ENCODE measurements around the gene KRTAP6-2. TPM values are rescaled to one million over a fixed set of nuclear protein-coding genes. Genes with fewer than 3 reads are reported as not detected.

The KRTAP6-2 gene
- total and polyA plus RNA-seq, 3 experiments from 2014 or later, result not detected

- H3K9me3 Mint-ChIP-seq, result peaks cover 0 to 8% (median 0%) of the 10 kb centered on the region in 5 donors
- Histone ChIP-seq H3K9me3 (ENCODE audit: low read length) (no peaks in the 10 kb centered on the region), H3K4me3 (ENCODE audit: low read length) (no peak overlapping the region), H3K36me3 (ENCODE audit: insufficient read depth, low read length) (no peaks in the 10 kb centered on the region), H3K4me1 (ENCODE audit: insufficient read depth, low read length) (no peaks in the 10 kb centered on the region), H3K27me3 (ENCODE audit: insufficient read depth, low read length, poor library complexity, severe bottlenecking) (no peaks in the 10 kb centered on the region), H3K27ac (ENCODE audit: low read depth, low read length) (no peak overlapping the region)
- H3K36me3 Mint-ChIP-seq, result no peaks in the 10 kb centered on the region
- CTCF ChIA-PET, result no interaction called here
- POLR2A ChIA-PET, result no interaction called here
- H3K4me3 Mint-ChIP-seq, result no peak overlapping the region
- no peaks in the 10 kb centered on the region for H3K27me3 Mint-ChIP-seq
- no peaks in the 10 kb centered on the region for H3K4me1 Mint-ChIP-seq
- DNase-seq, result no peak
- H3K27ac Mint-ChIP-seq, result no peak overlapping the region
Measured at GRCh38 chr21:30623362-30623761, 24.7 kb upstream of the KRTAP6-2 start.

- Mint-ChIP-seq H3K27me3 (no peaks in the 10 kb centered on the region), H3K36me3 (no peaks in the 10 kb centered on the region), H3K4me3 (no peak within 1 kb of the TSS), H3K9me3 (peaks cover 0 to 5% (median 0%) of the 10 kb centered on the region in 5 donors), H3K4me1 (no peaks in the 10 kb centered on the region), H3K27ac (no peak within 1 kb of the TSS)
- no peaks in the 10 kb centered on the region for H3K9me3 ChIP-seq (ENCODE audit: low read length)
- no peaks in the 10 kb centered on the region for H3K27me3 ChIP-seq (ENCODE audit: insufficient read depth, low read length, poor library complexity, severe bottlenecking)
- H3K27ac ChIP-seq (ENCODE audit: low read depth, low read length), result no peak within 1 kb of the TSS
- POLR2A ChIA-PET, result no interaction called here
- CTCF ChIA-PET, result no interaction called here
- no peaks in the 10 kb centered on the region for H3K36me3 ChIP-seq (ENCODE audit: insufficient read depth, low read length)
- no peak for DNase-seq
- H3K4me3 ChIP-seq (ENCODE audit: low read length), result no peak within 1 kb of the TSS
- H3K4me1 ChIP-seq (ENCODE audit: insufficient read depth, low read length), result no peaks in the 10 kb centered on the region
Measured at GRCh38 chr21:30620522-30620921, 21.8 kb upstream of the KRTAP6-2 start, which contains the start of gene KRTAP20-4. KRTAP20-4 (plus strand) TSS chr21:30620627.

- DNase-seq, result no peak
- Mint-ChIP-seq H3K4me3 (no peak overlapping the region), H3K36me3 (no peaks in the 10 kb centered on the region), H3K4me1 (no peaks in the 10 kb centered on the region), H3K27ac (no peak overlapping the region), H3K27me3 (no peaks in the 10 kb centered on the region), H3K9me3 (peaks cover 0 to 5% (median 0%) of the 10 kb centered on the region in 5 donors)
- ChIA-PET POLR2A (no interaction called here), CTCF (no interaction called here)
- H3K4me1 ChIP-seq (ENCODE audit: insufficient read depth, low read length), result no peaks in the 10 kb centered on the region
- H3K4me3 ChIP-seq (ENCODE audit: low read length), result no peak overlapping the region
- no peaks in the 10 kb centered on the region for H3K36me3 ChIP-seq (ENCODE audit: insufficient read depth, low read length)
- H3K27me3 ChIP-seq (ENCODE audit: insufficient read depth, low read length, poor library complexity, severe bottlenecking), result no peaks in the 10 kb centered on the region
- H3K27ac ChIP-seq (ENCODE audit: low read depth, low read length), result no peak overlapping the region
- no peaks in the 10 kb centered on the region for H3K9me3 ChIP-seq (ENCODE audit: low read length)
Measured at GRCh38 chr21:30620080-30620479, 21.4 kb upstream of the KRTAP6-2 start.

GRCh38 chr21:30616125-30616524 is 17.4 kb upstream of the KRTAP6-2 start, which contains the start of gene KRTAP20-1:
KRTAP20-1 (plus strand) TSS chr21:30616425; CDS start chr21:30616455, 30 bp downstream.
- no peaks in the 10 kb centered on the region for H3K36me3 ChIP-seq (ENCODE audit: insufficient read depth, low read length)
- no peak within 1 kb of the TSS for H3K27ac ChIP-seq (ENCODE audit: low read depth, low read length)
- CTCF ChIA-PET, result no interaction called here
- no peaks in the 10 kb centered on the region for H3K4me1 ChIP-seq (ENCODE audit: insufficient read depth, low read length)
- Mint-ChIP-seq H3K4me3 (no peak within 1 kb of the TSS), H3K4me1 (no peaks in the 10 kb centered on the region), H3K9me3 (peaks cover 0 to 5% (median 2%) of the 10 kb centered on the region in 5 donors), H3K27ac (no peak within 1 kb of the TSS), H3K27me3 (no peaks in the 10 kb centered on the region), H3K36me3 (no peaks in the 10 kb centered on the region)
- H3K27me3 ChIP-seq (ENCODE audit: insufficient read depth, low read length, poor library complexity, severe bottlenecking), result no peaks in the 10 kb centered on the region
- no peak for DNase-seq
- POLR2A ChIA-PET, result no interaction called here
- no peaks in the 10 kb centered on the region for H3K9me3 ChIP-seq (ENCODE audit: low read length)
- H3K4me3 ChIP-seq (ENCODE audit: low read length), result no peak within 1 kb of the TSS

GRCh38 chr21:30615199-30615598 is 16.5 kb upstream of the KRTAP6-2 start:
- Histone ChIP-seq H3K4me3 (ENCODE audit: low read length) (no peak overlapping the region), H3K4me1 (ENCODE audit: insufficient read depth, low read length) (no peaks in the 10 kb centered on the region), H3K27ac (ENCODE audit: low read depth, low read length) (no peak overlapping the region), H3K9me3 (ENCODE audit: low read length) (no peaks in the 10 kb centered on the region), H3K36me3 (ENCODE audit: insufficient read depth, low read length) (no peaks in the 10 kb centered on the region), H3K27me3 (ENCODE audit: insufficient read depth, low read length, poor library complexity, severe bottlenecking) (no peaks in the 10 kb centered on the region)
- no peak overlapping the region for H3K4me3 Mint-ChIP-seq
- peaks cover 2 to 13% (median 3%) of the 10 kb centered on the region in 5 donors for H3K9me3 Mint-ChIP-seq
- no peak overlapping the region for H3K27ac Mint-ChIP-seq
- peaks cover 0 to 1% of the 10 kb centered on the region in 2 donors for H3K27me3 Mint-ChIP-seq
- no peaks in the 10 kb centered on the region for H3K4me1 Mint-ChIP-seq
- no peak for DNase-seq
- POLR2A ChIA-PET, result no interaction called here
- CTCF ChIA-PET, result no interaction called here
- no peaks in the 10 kb centered on the region for H3K36me3 Mint-ChIP-seq

- Mint-ChIP-seq H3K4me1 (no peaks in the 10 kb centered on the region), H3K27me3 (peaks cover 0 to 1% of the 10 kb centered on the region in 2 donors), H3K9me3 (peaks cover 2 to 13% (median 3%) of the 10 kb centered on the region in 5 donors), H3K27ac (no peak within 1 kb of the TSS), H3K4me3 (no peak within 1 kb of the TSS), H3K36me3 (no peaks in the 10 kb centered on the region)
- Histone ChIP-seq H3K36me3 (ENCODE audit: insufficient read depth, low read length) (no peaks in the 10 kb centered on the region), H3K4me3 (ENCODE audit: low read length) (no peak within 1 kb of the TSS), H3K9me3 (ENCODE audit: low read length) (no peaks in the 10 kb centered on the region), H3K4me1 (ENCODE audit: insufficient read depth, low read length) (no peaks in the 10 kb centered on the region), H3K27me3 (ENCODE audit: insufficient read depth, low read length, poor library complexity, severe bottlenecking) (no peaks in the 10 kb centered on the region), H3K27ac (ENCODE audit: low read depth, low read length) (no peak within 1 kb of the TSS)
- POLR2A ChIA-PET, result no interaction called here
- DNase-seq, result no peak
- CTCF ChIA-PET, result no interaction called here
Measured at GRCh38 chr21:30613836-30614235, 15.1 kb upstream of the KRTAP6-2 start, which contains the start of gene KRTAP6-1. KRTAP6-1 (minus strand) TSS chr21:30613930; CDS start chr21:30613904, 26 bp downstream.

GRCh38 chr21:30612132-30612531 is 13.4 kb upstream of the KRTAP6-2 start:
- no peak overlapping the region for H3K27ac ChIP-seq (ENCODE audit: low read depth, low read length)
- H3K36me3 Mint-ChIP-seq, result no peaks in the 10 kb centered on the region
- H3K27ac Mint-ChIP-seq, result no peak overlapping the region
- H3K4me3 ChIP-seq (ENCODE audit: low read length), result no peak overlapping the region
- H3K4me1 ChIP-seq (ENCODE audit: insufficient read depth, low read length), result no peaks in the 10 kb centered on the region
- POLR2A ChIA-PET, result no interaction called here
- CTCF ChIA-PET, result no interaction called here
- no peaks in the 10 kb centered on the region for H3K4me1 Mint-ChIP-seq
- no peaks in the 10 kb centered on the region for H3K27me3 ChIP-seq (ENCODE audit: insufficient read depth, low read length, poor library complexity, severe bottlenecking)
- H3K9me3 ChIP-seq (ENCODE audit: low read length), result no peaks in the 10 kb centered on the region
- peaks cover 0 to 1% of the 10 kb centered on the region in 2 donors for H3K27me3 Mint-ChIP-seq
- no peak overlapping the region for H3K4me3 Mint-ChIP-seq
- no peak for DNase-seq
- no peaks in the 10 kb centered on the region for H3K36me3 ChIP-seq (ENCODE audit: insufficient read depth, low read length)
- peaks cover 2 to 17% (median 3%) of the 10 kb centered on the region in 5 donors for H3K9me3 Mint-ChIP-seq

GRCh38 chr21:30605968-30606367 is 7.3 kb upstream of the KRTAP6-2 start:
- no peak for DNase-seq
- H3K36me3 ChIP-seq (ENCODE audit: insufficient read depth, low read length), result no peaks in the 10 kb centered on the region
- peaks cover 0 to 1% of the 10 kb centered on the region in 2 donors for H3K27me3 Mint-ChIP-seq
- H3K4me3 ChIP-seq (ENCODE audit: low read length), result no peak overlapping the region
- H3K27ac Mint-ChIP-seq, result no peak overlapping the region
- ChIA-PET POLR2A (no interaction called here), CTCF (no interaction called here)
- no peaks in the 10 kb centered on the region for H3K4me1 Mint-ChIP-seq
- no peak overlapping the region for H3K27ac ChIP-seq (ENCODE audit: low read depth, low read length)
- peaks cover 1 to 21% (median 6%) of the 10 kb centered on the region in 5 donors for H3K9me3 Mint-ChIP-seq
- H3K27me3 ChIP-seq (ENCODE audit: insufficient read depth, low read length, poor library complexity, severe bottlenecking), result no peaks in the 10 kb centered on the region
- H3K4me1 ChIP-seq (ENCODE audit: insufficient read depth, low read length), result no peaks in the 10 kb centered on the region
- no peaks in the 10 kb centered on the region for H3K36me3 Mint-ChIP-seq
- no peaks in the 10 kb centered on the region for H3K9me3 ChIP-seq (ENCODE audit: low read length)
- no peak overlapping the region for H3K4me3 Mint-ChIP-seq

GRCh38 chr21:30600787-30601186 is 2.1 kb upstream of the KRTAP6-2 start, which contains the start of gene KRTAP22-1:
KRTAP22-1 (plus strand) TSS chr21:30601087.
- no peaks in the 10 kb centered on the region for H3K4me1 ChIP-seq (ENCODE audit: insufficient read depth, low read length)
- Mint-ChIP-seq H3K4me1 (no peaks in the 10 kb centered on the region), H3K36me3 (no peaks in the 10 kb centered on the region), H3K27me3 (no peaks in the 10 kb centered on the region), H3K4me3 (no peak within 1 kb of the TSS), H3K9me3 (peaks cover 3 to 16% (median 7%) of the 10 kb centered on the region in 5 donors), H3K27ac (no peak within 1 kb of the TSS)
- no peak for DNase-seq
- H3K36me3 ChIP-seq (ENCODE audit: insufficient read depth, low read length), result no peaks in the 10 kb centered on the region
- no peak within 1 kb of the TSS for H3K4me3 ChIP-seq (ENCODE audit: low read length)
- no peaks in the 10 kb centered on the region for H3K9me3 ChIP-seq (ENCODE audit: low read length)
- POLR2A ChIA-PET, result no interaction called here
- H3K27ac ChIP-seq (ENCODE audit: low read depth, low read length), result no peak within 1 kb of the TSS
- no peaks in the 10 kb centered on the region for H3K27me3 ChIP-seq (ENCODE audit: insufficient read depth, low read length, poor library complexity, severe bottlenecking)
- CTCF ChIA-PET, result no interaction called here
